H1 (cell line): Measurements from ENCODE around the gene KHDRBS2. TPM values are rescaled to one million over a fixed set of nuclear protein-coding genes. Genes with fewer than 3 reads are reported as not detected.

Experiments
- CHD7 ChIP-seq: fragments of 300-600 bp; sonication (generic); IDR thresholded peaks from 2 replicates; pipeline ENCODE4 v1.7.1; 2012; ENCODE audit warnings: low read length, moderate library complexity, mild to moderate bottlenecking, inconsistent platforms; ENCODE audit not compliant: insufficient replicate concordance
- polyA plus RNA-seq, 7 experiments: library from polyadenylated mRNA; depleted of rRNA in 3 of 7; stranded (reverse) in 5 of 7; unstranded in 2 of 7; fragments of >200 nt in 5 of 7; fragments of 200-250 nt in 2 of 7; gene quantifications; 1 replicate in 5 of 7; 2 replicates in 1 of 7; 4 replicates in 1 of 7; pipeline versions ENCODE4 v1.2.1 to v1.2.3, GENCODE V29; 2011 to 2013; ENCODE audit warnings: missing spikeins in 2 of 7, mixed read lengths in 2 of 7
- total RNA-seq: library from RNA; stranded (reverse); fragmentation: NEBNext Ultra II Directional; extraction: Animal tissue kit (Norgen Biotek cat#: 25700); gene quantifications from 2 replicates; pipeline ENCODE4 v1.2.1, GENCODE V29; 2021

The KHDRBS2 gene
- total and polyA plus RNA-seq, 2 of the 8 experiments (the other 6 are each of a cell fraction or from before 2014, with no cell fraction given), result 5.2 to 7.7 TPM

- peak; percentile 63 for TF ChIP-seq CHD7
Measured at GRCh38 chr6:62037445-62037844, 248.6 kb downstream of the KHDRBS2 start (continued).
